Endothelial cell of umbilical vein (primary cell): ENCODE measurements around the gene C6orf89. TPM values are rescaled to one million over a fixed set of nuclear protein-coding genes. Genes with fewer than 3 reads are reported as not detected.

Experiments
- BruUV-seq: library from RNA; stranded (reverse); fragments of 400-500 nt; replicated peaks from 2 replicates; lab custom pipeline; 2021; lab: Mats Ljungman, UMichigan
- CTCF ChIA-PET: fragments of 300-600, 350-600 bp; sonication (Branson Sonifier 250); formaldehyde crosslinking; loops from one replicate; lab custom pipeline; 2021; ENCODE audit warnings: antibody characterized with exemption, inconsistent platforms; lab: Charles Lee
- POLR2A ChIA-PET: fragments of 300-600, 350-600 bp; sonication (Branson Sonifier 250); formaldehyde crosslinking; loops from one replicate; lab custom pipeline; 2021; ENCODE audit warnings: antibody characterized with exemption, inconsistent platforms; lab: Charles Lee
- DNase-seq: peaks from one replicate; pipeline ENCODE4 v3.0.0-alpha.2; 2011; ENCODE audit warnings: low read depth, low spot score
- FAIRE-seq: peaks from 2 replicates; lab custom pipeline; 2011; peaks lifted over from hg19 to GRCh38; lab: Jason Lieb, UNC
- H2AFZ ChIP-seq: 2 replicates; pipeline ENCODE4 v1.6.0; 2012; ENCODE audit warnings: low read depth, low read length, control low read depth, inconsistent platforms
- H3K27ac ChIP-seq: 2 replicates; pipeline ENCODE4 v1.5.1; 2011; ENCODE audit warnings: low read depth, mild to moderate bottlenecking, control low read depth, low read length, moderate library complexity; ENCODE audit not compliant: insufficient read depth
- H3K27me3 ChIP-seq, 2 experiments: 2 replicates each; pipeline versions ENCODE4 v1.6.0 to v1.6.1; 2011; ENCODE audit warnings: low read length in 2 of 2, mixed read lengths in 1 of 2; ENCODE audit not compliant: control insufficient read depth in 2 of 2, insufficient read depth in 2 of 2
- H3K36me3 ChIP-seq, 2 experiments: 2 replicates in 1 of 2; 3 replicates in 1 of 2; pipeline ENCODE4 v1.5.1; 2011; ENCODE audit warnings: low read length in 2 of 2, mild to moderate bottlenecking in 1 of 2, moderate library complexity in 1 of 2; ENCODE audit not compliant: control insufficient read depth in 2 of 2, insufficient read depth in 2 of 2; ENCODE audit errors: extremely low read depth in 1 of 2
- H3K4me1 ChIP-seq: 3 replicates; pipeline ENCODE4 v1.5.1; 2011; ENCODE audit warnings: mild to moderate bottlenecking, low read length; ENCODE audit not compliant: control insufficient read depth, insufficient read depth; ENCODE audit errors: extremely low read depth
- H3K4me2 ChIP-seq: 2 replicates; pipeline ENCODE4 v1.6.1; 2011; ENCODE audit warnings: low read length, control low read depth, mixed read lengths; ENCODE audit not compliant: insufficient read depth
- H3K4me3 ChIP-seq, 3 experiments: fragments of 200-600 bp in 1 of 3; sonication (generic), shearing (Covaris generic) in 1 of 3; replicated peaks in 1 of 3; 2 replicates each; pipeline ENCODE4 v1.5.1; 2011 to 2016; ENCODE audit warnings: control low read depth in 3 of 3, low read length in 3 of 3, mild to moderate bottlenecking in 2 of 3, inconsistent platforms in 1 of 3, low read depth in 1 of 3, moderate library complexity in 1 of 3; ENCODE audit not compliant: insufficient read depth in 1 of 3
- H3K79me2 ChIP-seq: 2 replicates; pipeline ENCODE4 v1.6.0; 2012; ENCODE audit warnings: low read length, inconsistent platforms; ENCODE audit not compliant: control insufficient read depth, insufficient read depth
- H3K9ac ChIP-seq: replicated peaks from 2 replicates; pipeline ENCODE3; 2011; ENCODE audit warnings: low read length, control low read depth; ENCODE audit not compliant: insufficient read depth; ENCODE audit errors: extremely low read depth
- H3K9me1 ChIP-seq: replicated peaks from 3 replicates; pipeline ENCODE4 v1.6.0; 2011; ENCODE audit warnings: mild to moderate bottlenecking, low read length; ENCODE audit not compliant: control insufficient read depth, insufficient read depth; ENCODE audit errors: extremely low read depth
- H3K9me3 ChIP-seq: replicated peaks from 2 replicates; pipeline ENCODE4 v1.5.1; 2012; ENCODE audit warnings: low read length, inconsistent platforms; ENCODE audit not compliant: control insufficient read depth, insufficient read depth
- H4K20me1 ChIP-seq: replicated peaks from 2 replicates; pipeline ENCODE3; 2011; ENCODE audit warnings: mild to moderate bottlenecking, low read length; ENCODE audit not compliant: control insufficient read depth, insufficient read depth; ENCODE audit errors: extremely low read depth
- EZH2 ChIP-seq: IDR thresholded peaks from 2 replicates; pipeline ENCODE4 v1.6.1; 2012; ENCODE audit warnings: borderline replicate concordance, low read depth, mild to moderate bottlenecking, moderate library complexity, low read length, inconsistent platforms; ENCODE audit not compliant: severe bottlenecking
- FOS ChIP-seq: IDR thresholded peaks from 2 replicates; pipeline ENCODE4 v1.6.1; 2011; ENCODE audit warnings: mild to moderate bottlenecking, low read length, moderate library complexity, borderline replicate concordance; ENCODE audit not compliant: insufficient read depth
- GATA2 ChIP-seq: IDR thresholded peaks from 2 replicates; pipeline ENCODE4 v1.7.0; 2011; ENCODE audit warnings: low read depth, mild to moderate bottlenecking, moderate library complexity, mixed read lengths, low read length; ENCODE audit not compliant: insufficient read length, insufficient read depth
- JUN ChIP-seq: IDR thresholded peaks from 2 replicates; pipeline ENCODE4 v1.6.1; 2011; ENCODE audit warnings: borderline replicate concordance, low read depth; ENCODE audit not compliant: insufficient read length, insufficient read depth
- MAX ChIP-seq: IDR thresholded peaks from 2 replicates; pipeline ENCODE4 v1.6.1; 2011; ENCODE audit not compliant: insufficient read depth, insufficient read length
- MYC ChIP-seq: IDR thresholded peaks from one replicate; pipeline ENCODE4 v1.6.1; 2011; ENCODE audit warnings: mild to moderate bottlenecking, low read depth, low read length
- POLR2A ChIP-seq: IDR thresholded peaks from 2 replicates; pipeline ENCODE4 v1.6.1; 2012; ENCODE audit warnings: low read depth, mild to moderate bottlenecking, control low read depth, low read length
- POLR2AphosphoS5 ChIP-seq: IDR thresholded peaks from 2 replicates; pipeline ENCODE4 v1.6.1; 2012; ENCODE audit warnings: low read depth, mild to moderate bottlenecking, control low read depth, low read length, moderate library complexity; ENCODE audit not compliant: insufficient read depth
- dilution Hi-C: fragments of 300-500 bp; cut with MboI; formaldehyde crosslinking; loops from one replicate; pipeline ENCODE4 v1.15.0; 2019; ENCODE audit warnings: low sequenced_read_pairs; ENCODE audit not compliant: extremely low pct_ligation_motif_present
- intact Hi-C: fragments of 100-400 bp; cut with micrococcal nuclease; formaldehyde crosslinking; loops from one replicate; pipeline ENCODE4 v1.10.0; 2022
- polyA plus RNA-seq, 4 experiments: library from polyadenylated mRNA; depleted of rRNA in 3 of 4; stranded (reverse) in 3 of 4; unstranded in 1 of 4; fragments of >200 nt; gene quantifications; 2 replicates each; pipeline versions ENCODE4 v1.2.1 to v1.2.3, GENCODE V29; 2011 to 2012; ENCODE audit warnings: missing spikeins in 1 of 4
- total RNA-seq: library from RNA; stranded (reverse); gene quantifications from 2 replicates; pipeline ENCODE4 v1.2.3, GENCODE V29; 2021
- TF ChIP-seq, protein P1 (sequence below), 2 donors: IDR thresholded peaks; 1 replicate in 1 of 2; 2 replicates in 1 of 2; pipeline ENCODE4 v1.5.1; 2011; ENCODE audit warnings: low read length in 2 of 2, mild to moderate bottlenecking in 2 of 2, moderate library complexity in 2 of 2, control low read depth in 1 of 2, inconsistent platforms in 1 of 2, low read depth in 1 of 2; ENCODE audit not compliant: insufficient read depth in 1 of 2; ENCODE audit errors: extremely low read depth in 1 of 2

C6orf89 gene
- total and polyA plus RNA-seq, 2 donors (not counting 3 experiments of a cell fraction or from before 2014, with no cell fraction given), result 18.2 to 34.0 TPM

- dilution Hi-C loops (no loop called here), intact Hi-C loops (no loop called here)
- ChIA-PET POLR2A (no interaction called here), CTCF (interaction anchor here (1.1 to 2.3 kb wide), 5 partner anchors 8 to 62 kb away, joined by 3 to 9 read pairs (median 4); no protein-coding TSS in a partner anchor)
- Histone ChIP-seq H3K4me1 (peaks cover 25% of the 10 kb centered on the region), H4K20me1 (no peaks in the 10 kb centered on the region), H3K36me3 (no peaks in the 10 kb centered on the region), H3K9ac (no peak overlapping the region), H3K9me3 (no peaks in the 10 kb centered on the region), H3K27me3 (no peaks in the 10 kb centered on the region), H3K4me2 (no peak overlapping the region), H2AFZ (no peak overlapping the region), H3K27ac (no peak overlapping the region), H3K9me1 (no peaks in the 10 kb centered on the region), H3K79me2 (no peaks in the 10 kb centered on the region), H3K4me3 (no peak overlapping the region)
- TF ChIP-seq POLR2A, result no peak
- DNase-seq (no peak), FAIRE-seq (no peak)
- no TSS peak for BruUV-seq
These were observed 41.3 kb upstream of the C6orf89 start for GRCh38 chr6:36844232-36845170.

GRCh38 chr6:36845233-36845632 is 40.5 kb upstream of the C6orf89 start:
- POLR2A ChIA-PET, result no interaction called here
- Histone ChIP-seq H3K27me3 (no peaks in the 10 kb centered on the region), H3K4me2 (no peak overlapping the region), H3K4me1 (peaks cover 23% of the 10 kb centered on the region), H3K9me3 (no peaks in the 10 kb centered on the region), H3K4me3 (no peak overlapping the region), H3K9ac (no peak overlapping the region), H3K27ac (no peak overlapping the region), H4K20me1 (no peaks in the 10 kb centered on the region), H3K36me3 (no peaks in the 10 kb centered on the region), H2AFZ (no peak overlapping the region), H3K79me2 (no peaks in the 10 kb centered on the region), H3K9me1 (no peaks in the 10 kb centered on the region)
- no TSS peak for BruUV-seq
- dilution Hi-C loops (no loop called here), intact Hi-C loops (no loop called here)
- DNase-seq (no peak), FAIRE-seq (no peak)
- TF ChIP-seq GATA2, result no peak
- TF ChIP-seq POLR2AphosphoS5, result no peak
- no peak for TF ChIP-seq JUN
- TF ChIP-seq, protein P1, sequence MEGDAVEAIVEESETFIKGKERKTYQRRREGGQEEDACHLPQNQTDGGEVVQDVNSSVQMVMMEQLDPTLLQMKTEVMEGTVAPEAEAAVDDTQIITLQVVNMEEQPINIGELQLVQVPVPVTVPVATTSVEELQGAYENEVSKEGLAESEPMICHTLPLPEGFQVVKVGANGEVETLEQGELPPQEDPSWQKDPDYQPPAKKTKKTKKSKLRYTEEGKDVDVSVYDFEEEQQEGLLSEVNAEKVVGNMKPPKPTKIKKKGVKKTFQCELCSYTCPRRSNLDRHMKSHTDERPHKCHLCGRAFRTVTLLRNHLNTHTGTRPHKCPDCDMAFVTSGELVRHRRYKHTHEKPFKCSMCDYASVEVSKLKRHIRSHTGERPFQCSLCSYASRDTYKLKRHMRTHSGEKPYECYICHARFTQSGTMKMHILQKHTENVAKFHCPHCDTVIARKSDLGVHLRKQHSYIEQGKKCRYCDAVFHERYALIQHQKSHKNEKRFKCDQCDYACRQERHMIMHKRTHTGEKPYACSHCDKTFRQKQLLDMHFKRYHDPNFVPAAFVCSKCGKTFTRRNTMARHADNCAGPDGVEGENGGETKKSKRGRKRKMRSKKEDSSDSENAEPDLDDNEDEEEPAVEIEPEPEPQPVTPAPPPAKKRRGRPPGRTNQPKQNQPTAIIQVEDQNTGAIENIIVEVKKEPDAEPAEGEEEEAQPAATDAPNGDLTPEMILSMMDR (IDR thresholded peaks at IDR 0.05; ENCODE audit: extremely low read depth in 1 of 2, insufficient read depth in 1 of 2, low read depth in 1 of 2, low read length in 2 of 2), result no peak
- TF ChIP-seq FOS, result no peak
- no peak for TF ChIP-seq EZH2
- no peak for TF ChIP-seq POLR2A
- no peak for TF ChIP-seq MYC
- TF ChIP-seq MAX, result no peak
- CTCF ChIA-PET, result no interaction called here
